Pons (tissue), 1 donor: Measurements from ENCODE around the gene PITRM1.
A peak's percentile ranks its signal among the peaks of the same experiment; 100 is the strongest.
"Not testable (repeated sequence)": the region's sequence is repeated elsewhere in the genome, so short reads cannot be mapped to it uniquely, and the experiment has no call there.

Experiments used
- DNase-seq: peaks from one replicate; pipeline ENCODE4 v3.0.0-alpha.2; 2016; ENCODE audit warnings: low spot score

Gene PITRM1

GRCh38 chr10:3172446-3173170 is at the start of gene PITRM1:
TSS of gene PITRM1 (minus strand) at chr10:3172782. CDS start at chr10:3172772, 10 bp downstream.
- peak; percentile 99 for DNase-seq

- no peak for DNase-seq
Observed at GRCh38 chr10:3222068-3222467, 49.5 kb upstream of the PITRM1 start.

- DNase-seq = not testable (repeated sequence)
Observed at GRCh38 chr10:3221601-3222000, 49.0 kb upstream of the PITRM1 start.

GRCh38 chr10:3220853-3221252 is 48.3 kb upstream of the PITRM1 start:
- DNase-seq = no peak

- not testable (repeated sequence) for DNase-seq
Observed at GRCh38 chr10:3219021-3219628, 46.5 kb upstream of the PITRM1 start.

- no peak for DNase-seq
Observed at GRCh38 chr10:3217853-3218252, 45.3 kb upstream of the PITRM1 start.

- no peak for DNase-seq
Observed at GRCh38 chr10:3217301-3217700, 44.7 kb upstream of the PITRM1 start.

- DNase-seq = peak; percentile 43
Observed at GRCh38 chr10:3215153-3215775, 42.7 kb upstream of the PITRM1 start.

- no peak for DNase-seq
Observed at GRCh38 chr10:3213758-3214515, 41.4 kb upstream of the PITRM1 start.

GRCh38 chr10:3213208-3213607 is 40.6 kb upstream of the PITRM1 start:
- no peak for DNase-seq

- DNase-seq = no peak
Observed at GRCh38 chr10:3210251-3210877, 37.8 kb upstream of the PITRM1 start.

GRCh38 chr10:3208481-3209406 is 36.2 kb upstream of the PITRM1 start:
- DNase-seq = no peak

- DNase-seq = no peak
Observed at GRCh38 chr10:3207351-3207750, 34.8 kb upstream of the PITRM1 start.

- DNase-seq = no peak
Observed at GRCh38 chr10:3206511-3207157, 34.1 kb upstream of the PITRM1 start.

- no peak for DNase-seq
Observed at GRCh38 chr10:3203972-3204371, 31.4 kb upstream of the PITRM1 start.

- DNase-seq = no peak
Observed at GRCh38 chr10:3203016-3203811, 30.6 kb upstream of the PITRM1 start.

- DNase-seq = no peak
Observed at GRCh38 chr10:3201796-3202195, 29.2 kb upstream of the PITRM1 start.

GRCh38 chr10:3199488-3199887 is 26.9 kb upstream of the PITRM1 start:
- no peak for DNase-seq

GRCh38 chr10:3198900-3199299 is 26.3 kb upstream of the PITRM1 start:
- DNase-seq = no peak
